ENCODE results near the gene USP54. TPM values are rescaled to one million over a fixed set of nuclear protein-coding genes. Genes with fewer than 3 reads are reported as not detected.

Gene USP54
- total RNA-seq, 1 donor from 2014 or later = 54.5 TPM

- Mint-ChIP-seq H3K27ac (no peak overlapping the region), H3K4me1 (ENCODE audit: unreplicated experiment) (no peaks in the 10 kb centered on the region), H3K4me3 (no peak overlapping the region), H3K27me3 (no peaks in the 10 kb centered on the region), H3K9me3 (no peaks in the 10 kb centered on the region), H3K36me3 (no peaks in the 10 kb centered on the region)
- no peak for TF ChIP-seq CTCF (conservative IDR thresholded peaks at IDR 0.05)
- no peak for DNase-seq (ENCODE audit: extremely low spot score, unreplicated experiment)
These were observed 29.9 kb downstream of the USP54 start for GRCh38 chr10:73561192-73561591.

GRCh38 chr10:73559590-73559989, 31.6 kb downstream of the USP54 start:
- H3K9me3 Mint-ChIP-seq = no peaks in the 10 kb centered on the region
- no peak for TF ChIP-seq CTCF (conservative IDR thresholded peaks at IDR 0.05)

GRCh38 chr10:73556855-73557254, 34.3 kb downstream of the USP54 start:
- Mint-ChIP-seq H3K9me3 (no peaks in the 10 kb centered on the region), H3K27me3 (no peaks in the 10 kb centered on the region), H3K4me1 (ENCODE audit: unreplicated experiment) (peaks cover 18% of the 10 kb centered on the region), H3K4me3 (no peak overlapping the region), H3K27ac (no peak overlapping the region), H3K36me3 (no peaks in the 10 kb centered on the region)
- TF ChIP-seq CTCF (conservative IDR thresholded peaks at IDR 0.05) = no peak
- DNase-seq (ENCODE audit: extremely low spot score, unreplicated experiment) = no peak

More at GRCh38 chr10:73559590-73559989, 31.6 kb downstream of the USP54 start:
- Mint-ChIP-seq H3K36me3 (no peaks in the 10 kb centered on the region), H3K27ac (no peak overlapping the region), H3K27me3 (no peaks in the 10 kb centered on the region), H3K4me1 (ENCODE audit: unreplicated experiment) (no peaks in the 10 kb centered on the region), H3K4me3 (no peak overlapping the region)
- no peak for DNase-seq (ENCODE audit: extremely low spot score, unreplicated experiment)

GRCh38 chr10:73554721-73555120, 36.4 kb downstream of the USP54 start:
- no peaks in the 10 kb centered on the region for H3K9me3 Mint-ChIP-seq
- no peak overlapping the region for H3K27ac Mint-ChIP-seq
- H3K36me3 Mint-ChIP-seq = no peaks in the 10 kb centered on the region
- H3K4me1 Mint-ChIP-seq (ENCODE audit: unreplicated experiment) = peaks cover 18% of the 10 kb centered on the region
- no peak for TF ChIP-seq CTCF (conservative IDR thresholded peaks at IDR 0.05)
- no peak for DNase-seq (ENCODE audit: extremely low spot score, unreplicated experiment)
- H3K27me3 Mint-ChIP-seq = no peaks in the 10 kb centered on the region
- no peak overlapping the region for H3K4me3 Mint-ChIP-seq

GRCh38 chr10:73553761-73554160, 37.4 kb downstream of the USP54 start:
- peak overlapping the region; percentile 19 for H3K27ac Mint-ChIP-seq
- no peaks in the 10 kb centered on the region for H3K27me3 Mint-ChIP-seq
- no peaks in the 10 kb centered on the region for H3K9me3 Mint-ChIP-seq
- no peak for TF ChIP-seq CTCF (conservative IDR thresholded peaks at IDR 0.05)
- no peak for DNase-seq (ENCODE audit: extremely low spot score, unreplicated experiment)
- H3K36me3 Mint-ChIP-seq = peaks cover 8% of the 10 kb centered on the region
- peaks cover 18% of the 10 kb centered on the region for H3K4me1 Mint-ChIP-seq (ENCODE audit: unreplicated experiment)
- H3K4me3 Mint-ChIP-seq = no peak overlapping the region
